ENCODE results near the gene ZNF708. TPM values are rescaled to one million over a fixed set of nuclear protein-coding genes. Genes with fewer than 3 reads are reported as not detected.
"Not testable (repeated sequence)": the region's sequence is repeated elsewhere in the genome, so short reads cannot be mapped to it uniquely, and the experiment has no call there.

ZNF708 gene
- total and polyA plus RNA-seq, 9 of the 15 experiments (the other 6 are each of a cell fraction or from before 2014, with no cell fraction given), result 2.9 to 11.9 (median 6.7) TPM

DNA sequence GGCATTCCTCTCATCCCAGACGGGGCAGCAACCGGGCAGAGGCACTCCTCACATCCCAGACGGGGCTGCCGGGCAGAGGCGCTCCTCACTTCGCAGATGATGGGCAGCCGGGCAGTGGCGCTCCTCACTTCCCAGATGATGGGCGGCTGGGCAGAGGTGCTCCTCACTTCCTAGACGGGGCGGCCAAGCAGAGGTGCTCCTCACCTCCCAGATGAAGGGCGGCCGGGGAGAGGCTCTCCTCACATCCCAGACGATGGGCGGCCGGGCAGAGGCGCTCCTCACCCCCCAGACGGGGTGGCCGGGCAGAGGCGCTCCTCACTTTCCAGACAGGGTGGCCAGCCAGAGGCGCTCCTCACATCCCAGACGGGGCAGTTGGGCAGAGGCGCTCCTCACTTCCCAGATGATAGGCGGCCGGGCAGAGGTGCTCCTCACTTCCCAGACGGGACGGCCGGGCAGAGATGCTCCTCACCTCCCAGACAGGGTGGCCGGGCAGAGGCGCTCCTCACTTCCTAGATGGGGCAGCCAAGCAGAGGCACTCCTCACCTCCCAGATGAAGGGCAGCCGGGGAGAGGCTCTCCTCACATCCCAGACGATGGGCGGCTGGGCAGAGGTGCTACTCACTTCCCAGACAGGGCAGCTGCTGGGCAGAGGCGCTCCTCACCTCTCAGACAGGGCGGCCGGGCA lies 68.9 kb downstream of the ZNF708 start (continued):
- TF ChIP-seq MAFF (IDR thresholded peaks at IDR 0.05; ENCODE audit: low read length) (no peak), NCOR1 (IDR thresholded peaks at IDR 0.05) (no peak), HOXB6 (CRISPR knock-in tag; IDR thresholded peaks at IDR 0.05; ENCODE audit: borderline replicate concordance) (no peak), FOXO4 (CRISPR knock-in tag; IDR thresholded peaks at IDR 0.05) (no peak), ZNF408 (CRISPR knock-in tag; IDR thresholded peaks at IDR 0.05; ENCODE audit: low read depth) (no peak)
- TF ChIP-seq, protein P1, sequence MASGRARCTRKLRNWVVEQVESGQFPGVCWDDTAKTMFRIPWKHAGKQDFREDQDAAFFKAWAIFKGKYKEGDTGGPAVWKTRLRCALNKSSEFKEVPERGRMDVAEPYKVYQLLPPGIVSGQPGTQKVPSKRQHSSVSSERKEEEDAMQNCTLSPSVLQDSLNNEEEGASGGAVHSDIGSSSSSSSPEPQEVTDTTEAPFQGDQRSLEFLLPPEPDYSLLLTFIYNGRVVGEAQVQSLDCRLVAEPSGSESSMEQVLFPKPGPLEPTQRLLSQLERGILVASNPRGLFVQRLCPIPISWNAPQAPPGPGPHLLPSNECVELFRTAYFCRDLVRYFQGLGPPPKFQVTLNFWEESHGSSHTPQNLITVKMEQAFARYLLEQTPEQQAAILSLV (tag; IDR thresholded peaks at IDR 0.05), result no peak

DNA sequence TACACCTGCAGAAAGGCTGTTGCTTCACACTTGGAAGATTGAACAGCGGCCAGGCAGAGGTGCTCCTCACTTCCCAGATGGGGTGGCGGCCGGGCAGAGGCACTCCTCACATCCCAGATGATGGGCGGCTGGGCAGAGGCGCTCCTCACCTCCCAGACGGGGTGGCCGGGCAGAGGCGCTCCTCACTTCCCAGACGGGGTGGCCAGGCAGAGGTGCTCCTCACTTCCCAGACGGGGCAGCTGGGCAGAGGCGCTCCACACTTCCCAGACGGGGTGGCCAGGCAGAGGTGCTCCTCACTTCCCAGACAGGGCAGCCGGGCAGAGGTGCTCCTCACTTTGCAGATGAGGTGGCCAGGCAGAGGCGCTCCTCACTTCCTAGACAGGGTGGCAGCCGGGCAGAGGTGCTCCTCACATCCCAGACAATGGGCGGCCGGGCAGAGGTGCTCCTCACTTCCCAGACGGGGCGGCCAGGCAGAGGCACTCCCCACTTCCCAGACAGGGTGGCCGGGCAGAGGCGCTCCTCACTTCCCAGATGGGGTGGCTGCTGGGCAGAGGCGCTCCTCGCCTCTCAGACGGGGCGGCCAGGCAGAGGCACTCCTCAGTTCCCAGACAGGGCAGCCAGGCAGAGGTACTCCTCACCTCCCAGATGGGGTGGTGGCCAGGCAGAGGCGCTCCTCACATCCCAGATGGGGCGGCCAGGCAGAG lies 69.6 kb downstream of the ZNF708 start:
- H3K9me1 ChIP-seq (ENCODE audit: control insufficient read depth, insufficient read depth, low read length); H3K27me3 ChIP-seq (ENCODE audit: control insufficient read depth in 2 of 2, insufficient read depth in 2 of 2, low read length in 2 of 2); BruUV-seq (replicated peaks); H3K4me3 ChIP-seq; ATAC-seq; H3K79me2 ChIP-seq (ENCODE audit: control insufficient read depth, insufficient read depth, low read length); H2AFZ ChIP-seq (ENCODE audit: low read depth, low read length); H3K4me1 ChIP-seq (replicated peaks in 1 of 2; ENCODE audit: control insufficient read depth in 2 of 2, insufficient read depth in 2 of 2, low read length in 2 of 2); POLR2A ChIA-PET; DNase-seq (ENCODE audit: extremely low read depth in 1 of 4, low spot score in 3 of 4); H3K9me3 ChIP-seq (replicated peaks; ENCODE audit: control insufficient read depth, insufficient read depth, low read depth, low read length); H3K36me3 ChIP-seq (ENCODE audit: control insufficient read depth, insufficient read depth, low read length); H3K9ac ChIP-seq (ENCODE audit: insufficient read depth in 1 of 2, low read depth in 2 of 2, low read length in 2 of 2); intact Hi-C loops (cut with micrococcal nuclease); H3K4me2 ChIP-seq (ENCODE audit: insufficient read depth, low read length); in situ Hi-C loops (cut with MboI); H3K27ac ChIP-seq (ENCODE audit: extremely low read depth, low read depth, low read length); H4K20me1 ChIP-seq (replicated peaks; ENCODE audit: control insufficient read depth, insufficient read depth, low read length); FAIRE-seq: not testable (repeated sequence)
- WGBS (ENCODE audit: insufficient coverage, low coverage, missing lambda C conversion rate), result 2% methylated on average over 27 of the region's 27 CpGs
- CTCF ChIA-PET (ENCODE audit: low intra/inter-chr PET ratio), result interaction anchor here (0.6 kb wide), 1 partner anchor 278 kb away, joined by 4 read pairs; no protein-coding TSS in a partner anchor

Measured in K562 (cell line).